GM12865 (cell line): ENCODE measurements around the gene ZNF141.
A peak's percentile ranks its signal among the peaks of the same experiment; 100 is the strongest.

Source experiments
- DNase-seq: peaks from one replicate; pipeline ENCODE4 v3.0.0; 2010; ENCODE audit warnings: low read depth
- H3K4me3 ChIP-seq: 2 replicates; pipeline ENCODE4 v1.5.1; 2011; ENCODE audit warnings: mild to moderate bottlenecking, low read depth, low read length, control low read depth
- TF ChIP-seq, protein P1 (sequence below): IDR thresholded peaks from 2 replicates; pipeline ENCODE4 v1.5.1; 2011; ENCODE audit warnings: low read length, control low read depth, low read depth, inconsistent platforms; ENCODE audit not compliant: insufficient read depth; ENCODE audit errors: missing control alignments

The ZNF141 gene

DNA sequence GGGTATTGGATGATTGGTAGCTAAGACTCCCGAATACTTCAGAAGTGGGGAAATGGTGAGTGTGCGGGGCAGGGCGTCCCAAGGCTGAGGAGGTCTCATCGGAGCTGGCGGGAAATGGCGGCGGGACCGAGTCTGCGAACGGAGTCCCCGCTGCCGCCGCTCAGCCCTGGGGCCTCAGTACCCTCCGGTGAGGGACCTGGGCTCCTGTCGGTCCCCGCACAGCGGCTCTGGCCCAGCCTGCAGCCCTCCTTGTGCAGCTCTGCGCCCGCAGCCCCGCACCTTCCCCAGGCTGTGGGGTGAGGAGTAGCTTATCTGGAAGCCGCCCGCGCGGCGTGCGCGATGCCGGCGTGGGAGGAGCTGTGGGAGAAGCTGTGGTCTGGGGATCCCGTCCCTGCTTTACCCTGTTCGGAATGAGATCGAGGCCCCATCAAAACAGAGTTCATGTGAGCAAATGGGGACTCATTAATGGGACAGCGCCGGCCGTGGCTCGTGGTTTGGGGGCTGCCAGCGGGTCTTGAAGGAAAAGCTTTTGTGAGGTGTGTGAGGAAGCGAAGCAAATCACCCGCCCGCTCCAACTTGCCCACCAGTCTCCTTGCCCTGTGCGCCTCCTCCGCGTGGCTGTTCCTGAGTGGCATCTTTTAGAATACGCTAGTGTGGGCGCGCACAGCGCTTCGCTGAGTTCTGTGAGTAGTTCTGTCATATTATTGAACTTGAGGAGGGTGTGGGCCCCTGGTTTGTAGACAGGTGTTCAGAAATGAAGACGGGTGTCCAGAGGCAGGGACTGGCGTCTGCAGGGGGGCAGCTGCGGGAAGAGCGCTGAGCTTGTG is 531 bp downstream of the ZNF141 start:
- TF ChIP-seq, protein P1, sequence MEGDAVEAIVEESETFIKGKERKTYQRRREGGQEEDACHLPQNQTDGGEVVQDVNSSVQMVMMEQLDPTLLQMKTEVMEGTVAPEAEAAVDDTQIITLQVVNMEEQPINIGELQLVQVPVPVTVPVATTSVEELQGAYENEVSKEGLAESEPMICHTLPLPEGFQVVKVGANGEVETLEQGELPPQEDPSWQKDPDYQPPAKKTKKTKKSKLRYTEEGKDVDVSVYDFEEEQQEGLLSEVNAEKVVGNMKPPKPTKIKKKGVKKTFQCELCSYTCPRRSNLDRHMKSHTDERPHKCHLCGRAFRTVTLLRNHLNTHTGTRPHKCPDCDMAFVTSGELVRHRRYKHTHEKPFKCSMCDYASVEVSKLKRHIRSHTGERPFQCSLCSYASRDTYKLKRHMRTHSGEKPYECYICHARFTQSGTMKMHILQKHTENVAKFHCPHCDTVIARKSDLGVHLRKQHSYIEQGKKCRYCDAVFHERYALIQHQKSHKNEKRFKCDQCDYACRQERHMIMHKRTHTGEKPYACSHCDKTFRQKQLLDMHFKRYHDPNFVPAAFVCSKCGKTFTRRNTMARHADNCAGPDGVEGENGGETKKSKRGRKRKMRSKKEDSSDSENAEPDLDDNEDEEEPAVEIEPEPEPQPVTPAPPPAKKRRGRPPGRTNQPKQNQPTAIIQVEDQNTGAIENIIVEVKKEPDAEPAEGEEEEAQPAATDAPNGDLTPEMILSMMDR: no peak
- DNase-seq: peak; percentile 55
- peak overlapping the region; percentile 85 for H3K4me3 ChIP-seq

DNA sequence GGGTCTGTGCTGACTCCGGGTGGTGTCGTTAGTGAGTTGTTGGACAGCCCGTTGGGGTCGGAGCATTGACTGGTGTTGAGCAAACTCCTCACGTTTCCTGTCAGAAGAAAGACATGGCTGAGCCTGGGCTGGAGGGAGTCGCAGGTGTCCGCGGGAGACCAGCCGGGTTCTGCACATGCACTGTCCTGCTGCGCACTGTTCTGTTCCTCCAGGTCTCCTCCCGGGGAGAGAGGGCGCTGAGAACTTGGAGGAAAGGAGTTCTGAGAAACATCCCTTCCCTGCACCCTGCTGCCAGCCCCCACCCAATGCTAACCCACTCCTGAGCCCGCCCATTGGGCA is 1.1 kb downstream of the ZNF141 start:
- TF ChIP-seq, protein P1: no peak
- peak; percentile 24 for DNase-seq
- H3K4me3 ChIP-seq: peak overlapping the region; percentile 85

DNA sequence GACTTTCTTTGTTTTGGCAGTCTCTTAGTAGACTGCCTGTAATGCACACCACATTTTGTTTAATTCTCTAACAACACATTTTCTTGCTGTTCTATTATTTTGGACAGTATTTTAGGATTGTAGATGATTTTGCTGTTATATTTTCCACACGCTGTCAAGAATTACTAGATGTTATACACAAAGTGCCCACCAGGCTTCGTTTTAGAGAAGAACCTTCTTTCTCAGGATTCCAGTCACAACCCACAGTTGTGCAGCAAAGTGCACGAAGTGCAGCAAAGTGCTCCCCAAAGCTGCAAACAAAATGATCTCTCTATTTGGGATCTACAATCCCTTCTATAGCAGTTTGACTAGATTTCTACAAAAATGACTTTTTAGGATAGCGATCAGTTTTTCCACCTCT is 2.4 kb downstream of the ZNF141 start:
- no peak overlapping the region for H3K4me3 ChIP-seq
- TF ChIP-seq, protein P1: no peak
- DNase-seq: no peak

DNA sequence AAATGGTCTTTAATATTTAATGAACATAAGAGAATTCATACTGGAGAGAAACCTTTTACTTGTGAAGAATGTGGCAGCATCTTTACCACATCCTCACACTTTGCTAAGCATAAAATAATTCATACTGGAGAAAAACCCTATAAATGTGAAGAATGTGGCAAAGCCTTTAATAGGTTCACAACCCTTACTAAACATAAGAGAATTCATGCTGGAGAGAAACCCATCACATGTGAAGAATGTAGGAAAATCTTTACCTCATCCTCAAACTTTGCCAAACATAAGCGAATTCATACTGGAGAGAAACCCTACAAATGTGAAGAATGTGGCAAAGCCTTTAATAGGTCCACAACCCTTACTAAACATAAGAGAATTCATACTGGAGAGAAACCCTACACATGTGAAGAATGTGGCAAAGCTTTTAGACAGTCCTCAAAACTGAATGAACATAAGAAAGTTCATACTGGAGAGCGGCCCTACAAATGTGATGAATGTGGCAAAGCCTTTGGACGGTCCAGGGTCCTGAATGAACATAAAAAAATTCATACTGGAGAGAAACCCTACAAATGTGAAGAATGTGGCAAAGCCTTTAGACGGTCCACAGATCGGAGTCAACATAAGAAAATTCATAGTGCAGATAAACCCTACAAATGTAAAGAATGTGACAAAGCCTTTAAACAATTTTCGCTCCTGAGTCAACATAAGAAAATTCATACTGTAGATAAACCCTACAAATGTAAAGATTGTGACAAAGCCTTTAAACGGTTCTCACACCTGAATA is 35.6 kb downstream of the ZNF141 start:
- DNase-seq: no peak
- TF ChIP-seq, protein P1: no peak
- H3K4me3 ChIP-seq: no peak overlapping the region

DNA sequence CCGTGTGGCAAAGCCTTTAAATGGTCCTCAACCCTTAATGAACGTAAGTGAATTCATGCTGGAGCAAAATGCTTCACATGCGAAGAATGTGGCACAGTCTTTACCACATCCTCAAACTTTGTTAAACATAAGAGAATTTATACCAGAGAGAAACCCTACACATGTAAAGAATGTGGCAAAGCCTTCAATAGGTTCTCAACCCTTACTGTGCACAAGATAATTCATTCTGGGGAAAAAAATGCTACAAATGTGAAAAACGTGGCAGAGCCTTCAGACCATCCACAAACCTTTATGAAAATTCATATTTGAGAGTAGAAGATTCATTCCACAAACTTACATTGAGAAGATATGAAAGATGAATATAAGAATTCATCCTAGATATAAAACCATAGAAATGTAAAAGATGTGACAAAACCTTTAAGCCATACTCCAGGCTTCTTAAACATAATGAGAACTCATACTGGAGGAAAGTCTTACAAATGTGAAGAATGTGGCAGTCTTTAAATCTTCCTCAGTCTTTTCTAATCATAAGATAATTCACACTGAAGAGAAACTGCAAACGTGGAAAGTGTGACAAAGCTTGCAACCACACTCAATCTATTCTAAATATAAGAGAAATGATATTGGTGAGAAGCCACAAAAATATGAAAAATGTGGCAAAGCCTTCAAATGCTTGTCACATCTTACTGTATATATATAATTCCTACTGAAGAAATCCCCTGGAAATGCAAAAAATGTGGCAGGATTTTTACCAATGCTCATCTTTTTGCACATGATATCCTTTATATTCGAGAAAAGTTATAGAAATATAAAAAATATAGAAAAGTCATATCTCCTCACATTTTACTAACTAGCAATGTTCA is 36.9 kb downstream of the ZNF141 start:
- TF ChIP-seq, protein P1: no peak
- no peak overlapping the region for H3K4me3 ChIP-seq
- DNase-seq: no peak

DNA sequence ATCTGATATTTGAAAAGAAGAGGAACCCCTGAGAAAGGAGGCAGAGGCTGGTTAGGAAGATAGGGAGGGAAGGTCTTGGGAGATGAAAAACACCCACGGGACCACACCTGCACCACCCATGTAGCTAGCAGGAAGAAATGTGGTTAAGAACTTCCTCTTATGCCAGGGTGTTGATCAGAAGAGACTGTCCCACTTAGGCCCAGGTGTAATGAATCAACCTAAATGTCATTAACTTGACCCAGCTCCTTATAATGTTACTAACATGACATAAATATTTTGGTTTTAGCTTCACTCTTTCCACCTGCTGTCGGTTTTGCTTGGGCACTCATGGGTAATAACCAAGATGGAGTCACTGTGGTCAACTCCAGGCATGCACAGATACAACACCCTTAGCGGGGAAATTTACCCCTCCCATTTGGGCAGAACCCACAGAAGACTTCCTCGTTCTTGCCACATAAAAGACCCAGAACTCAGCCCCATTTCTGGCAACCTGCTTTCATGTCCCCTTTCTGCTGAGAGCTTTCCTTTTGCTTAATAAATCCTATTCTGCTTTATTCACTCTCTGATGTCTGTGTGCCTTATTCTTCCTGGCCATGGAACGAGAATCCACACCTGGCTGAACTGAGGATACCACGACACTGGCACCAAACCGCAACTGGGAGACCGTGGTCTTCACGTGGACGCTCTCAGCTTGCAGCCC is 46.8 kb downstream of the ZNF141 start:
- TF ChIP-seq, protein P1: no peak
- DNase-seq: peak; percentile 5
- H3K4me3 ChIP-seq: no peak overlapping the region
